ENCODE data around the gene GALNT17.

GALNT17 gene

GRCh38 chr7:71665716-71666115 is 533.8 kb downstream of the GALNT17 start:
- no peak for TF ChIP-seq MAX (IDR thresholded peaks at IDR 0.05)

- TF ChIP-seq, protein P1, sequence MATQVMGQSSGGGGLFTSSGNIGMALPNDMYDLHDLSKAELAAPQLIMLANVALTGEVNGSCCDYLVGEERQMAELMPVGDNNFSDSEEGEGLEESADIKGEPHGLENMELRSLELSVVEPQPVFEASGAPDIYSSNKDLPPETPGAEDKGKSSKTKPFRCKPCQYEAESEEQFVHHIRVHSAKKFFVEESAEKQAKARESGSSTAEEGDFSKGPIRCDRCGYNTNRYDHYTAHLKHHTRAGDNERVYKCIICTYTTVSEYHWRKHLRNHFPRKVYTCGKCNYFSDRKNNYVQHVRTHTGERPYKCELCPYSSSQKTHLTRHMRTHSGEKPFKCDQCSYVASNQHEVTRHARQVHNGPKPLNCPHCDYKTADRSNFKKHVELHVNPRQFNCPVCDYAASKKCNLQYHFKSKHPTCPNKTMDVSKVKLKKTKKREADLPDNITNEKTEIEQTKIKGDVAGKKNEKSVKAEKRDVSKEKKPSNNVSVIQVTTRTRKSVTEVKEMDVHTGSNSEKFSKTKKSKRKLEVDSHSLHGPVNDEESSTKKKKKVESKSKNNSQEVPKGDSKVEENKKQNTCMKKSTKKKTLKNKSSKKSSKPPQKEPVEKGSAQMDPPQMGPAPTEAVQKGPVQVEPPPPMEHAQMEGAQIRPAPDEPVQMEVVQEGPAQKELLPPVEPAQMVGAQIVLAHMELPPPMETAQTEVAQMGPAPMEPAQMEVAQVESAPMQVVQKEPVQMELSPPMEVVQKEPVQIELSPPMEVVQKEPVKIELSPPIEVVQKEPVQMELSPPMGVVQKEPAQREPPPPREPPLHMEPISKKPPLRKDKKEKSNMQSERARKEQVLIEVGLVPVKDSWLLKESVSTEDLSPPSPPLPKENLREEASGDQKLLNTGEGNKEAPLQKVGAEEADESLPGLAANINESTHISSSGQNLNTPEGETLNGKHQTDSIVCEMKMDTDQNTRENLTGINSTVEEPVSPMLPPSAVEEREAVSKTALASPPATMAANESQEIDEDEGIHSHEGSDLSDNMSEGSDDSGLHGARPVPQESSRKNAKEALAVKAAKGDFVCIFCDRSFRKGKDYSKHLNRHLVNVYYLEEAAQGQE (IDR thresholded peaks at IDR 0.05; ENCODE audit: low read depth) = no peak
- TF ChIP-seq MAX (IDR thresholded peaks at IDR 0.05) (no peak), EP300 (IDR thresholded peaks at IDR 0.05; ENCODE audit: borderline replicate concordance) (no peak), TCF12 (IDR thresholded peaks at IDR 0.05; ENCODE audit: low read depth) (no peak), TEAD4 (IDR thresholded peaks at IDR 0.05) (no peak), USF1 (IDR thresholded peaks at IDR 0.05) (no peak), CREB1 (IDR thresholded peaks at IDR 0.05; ENCODE audit: low read depth) (no peak), TAF1 (IDR thresholded peaks at IDR 0.05; ENCODE audit: low read depth) (no peak), YY1 (IDR thresholded peaks at IDR 0.05; ENCODE audit: low read depth) (no peak), CEBPB (IDR thresholded peaks at IDR 0.05) (no peak), NFIC (IDR thresholded peaks at IDR 0.05) (no peak), ZBTB7A (IDR thresholded peaks at IDR 0.05; ENCODE audit: low read depth) (no peak), RAD21 (IDR thresholded peaks at IDR 0.05; ENCODE audit: low read depth) (no peak), FOXM1 (IDR thresholded peaks at IDR 0.05; ENCODE audit: borderline replicate concordance, low read depth) (no peak), EGR1 (IDR thresholded peaks at IDR 0.05) (no peak)
Measured at GRCh38 chr7:71668572-71668971, 536.6 kb downstream of the GALNT17 start.

GRCh38 chr7:71679480-71679879 is 547.5 kb downstream of the GALNT17 start:
- no peak for TF ChIP-seq EP300 (IDR thresholded peaks at IDR 0.05; ENCODE audit: borderline replicate concordance)
- no peak for TF ChIP-seq ZBTB7A (IDR thresholded peaks at IDR 0.05; ENCODE audit: low read depth)
- TF ChIP-seq CREB1 (IDR thresholded peaks at IDR 0.05; ENCODE audit: low read depth) = no peak
- TF ChIP-seq TEAD4 (IDR thresholded peaks at IDR 0.05) = no peak
- TF ChIP-seq TAF1 (IDR thresholded peaks at IDR 0.05; ENCODE audit: low read depth) = no peak
- no peak for TF ChIP-seq FOXM1 (IDR thresholded peaks at IDR 0.05; ENCODE audit: borderline replicate concordance, low read depth)

- TF ChIP-seq FOXM1 (IDR thresholded peaks at IDR 0.05; ENCODE audit: borderline replicate concordance, low read depth) (no peak), ZBTB7A (IDR thresholded peaks at IDR 0.05; ENCODE audit: low read depth) (no peak), NFIC (IDR thresholded peaks at IDR 0.05) (no peak), MAX (IDR thresholded peaks at IDR 0.05) (no peak), YY1 (IDR thresholded peaks at IDR 0.05; ENCODE audit: low read depth) (no peak), USF1 (IDR thresholded peaks at IDR 0.05) (no peak), TAF1 (IDR thresholded peaks at IDR 0.05; ENCODE audit: low read depth) (no peak), CREB1 (IDR thresholded peaks at IDR 0.05; ENCODE audit: low read depth) (no peak), TCF12 (IDR thresholded peaks at IDR 0.05; ENCODE audit: low read depth) (no peak), TEAD4 (IDR thresholded peaks at IDR 0.05) (no peak), RAD21 (IDR thresholded peaks at IDR 0.05; ENCODE audit: low read depth) (no peak), CEBPB (IDR thresholded peaks at IDR 0.05) (no peak)
- TF ChIP-seq, protein P1 (IDR thresholded peaks at IDR 0.05; ENCODE audit: low read depth) = no peak
Measured at GRCh38 chr7:71682181-71682580, 550.2 kb downstream of the GALNT17 start.

DNA sequence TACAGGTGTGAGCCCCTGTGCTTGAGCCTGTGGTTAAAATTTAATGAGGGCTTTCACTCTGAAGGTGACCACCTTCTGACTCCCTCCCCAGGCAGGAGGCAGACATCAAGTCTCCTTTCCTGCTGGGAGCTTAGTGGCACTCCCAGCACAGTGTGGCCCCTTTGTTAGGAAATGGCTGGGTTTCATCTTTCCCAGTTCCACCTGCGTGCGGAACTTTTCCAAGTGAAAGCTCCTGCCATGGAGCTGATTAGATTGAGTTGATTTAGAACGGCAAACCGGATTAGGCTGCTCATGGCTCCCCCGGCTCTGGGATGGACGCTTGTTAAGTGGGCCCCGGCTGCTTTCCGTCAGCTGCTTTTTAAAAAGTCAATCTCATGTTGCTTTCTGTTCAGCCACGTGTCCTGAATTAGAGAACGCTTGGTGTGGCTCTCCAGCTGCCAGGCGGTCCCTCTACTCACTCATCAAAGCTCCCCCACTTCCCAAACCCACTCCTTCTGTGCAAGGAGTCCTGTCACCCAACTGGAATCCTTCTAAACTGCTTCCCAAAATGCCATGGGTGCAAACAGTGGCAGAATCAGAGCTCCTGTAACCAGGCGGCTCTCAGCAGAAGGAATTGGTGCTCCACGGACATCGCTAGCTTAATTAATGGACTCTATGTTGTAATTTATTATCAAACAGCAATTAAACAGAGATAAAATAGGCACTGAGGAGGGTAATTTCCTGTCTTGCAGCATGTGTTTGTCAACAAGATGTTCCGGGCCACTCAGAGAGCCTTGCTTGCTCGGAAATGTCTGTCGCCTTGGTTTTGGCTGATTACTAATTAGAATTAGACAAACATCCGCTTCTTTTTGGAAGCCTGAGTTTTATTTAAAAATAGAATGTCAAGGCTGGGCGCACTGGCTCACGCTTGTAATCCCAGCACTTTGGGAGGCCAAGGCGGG is 551.2 kb downstream of the GALNT17 start:
- no peak for TF ChIP-seq TEAD4 (IDR thresholded peaks at IDR 0.05)
- no peak for TF ChIP-seq CEBPB (IDR thresholded peaks at IDR 0.05)
- no peak for TF ChIP-seq FOXM1 (IDR thresholded peaks at IDR 0.05; ENCODE audit: borderline replicate concordance, low read depth)
- TF ChIP-seq USF1 (IDR thresholded peaks at IDR 0.05) = no peak
- TF ChIP-seq EP300 (IDR thresholded peaks at IDR 0.05; ENCODE audit: borderline replicate concordance) = no peak
- TF ChIP-seq, protein P1 (IDR thresholded peaks at IDR 0.05; ENCODE audit: low read depth) = no peak
- no peak for TF ChIP-seq RAD21 (IDR thresholded peaks at IDR 0.05; ENCODE audit: low read depth)
- no peak for TF ChIP-seq EGR1 (IDR thresholded peaks at IDR 0.05)
- TF ChIP-seq TCF12 (IDR thresholded peaks at IDR 0.05; ENCODE audit: low read depth) = no peak
- TF ChIP-seq YY1 (IDR thresholded peaks at IDR 0.05; ENCODE audit: low read depth) = no peak
- no peak for TF ChIP-seq NFIC (IDR thresholded peaks at IDR 0.05)
- no peak for TF ChIP-seq MAX (IDR thresholded peaks at IDR 0.05)
- no peak for TF ChIP-seq CREB1 (IDR thresholded peaks at IDR 0.05; ENCODE audit: low read depth)
- TF ChIP-seq TAF1 (IDR thresholded peaks at IDR 0.05; ENCODE audit: low read depth) = no peak
- no peak for TF ChIP-seq ZBTB7A (IDR thresholded peaks at IDR 0.05; ENCODE audit: low read depth)
